RWPE1 (cell line): Measurements from ENCODE around the gene MAG.

Source experiments
- CTCF ChIA-PET: fragments of 350-600 bp; sonication (Branson Sonifier 250); formaldehyde crosslinking; extraction: SDS; loops from one replicate; lab custom pipeline; 2021; lab: Yijun Ruan, JAX
- POLR2A ChIA-PET: fragments of 400-600 bp; formaldehyde crosslinking; extraction: SDS; loops from one replicate; lab custom pipeline; 2020; ENCODE audit warnings: antibody characterized with exemption; ENCODE audit not compliant: low non-redundant PET; lab: Yijun Ruan, JAX
- DNase-seq: peaks from one replicate; pipeline ENCODE4 v3.0.0; 2012; ENCODE audit warnings: low spot score
- H3K27ac ChIP-seq: fragments of 450-650 bp; 2 replicates; pipeline ENCODE4 v1.5.1; 2017
- CTCF ChIP-seq: fragments of 450-650 bp; conservative IDR thresholded peaks from 2 replicates; pipeline ENCODE4 v1.5.1; 2017; ENCODE audit warnings: low read depth, mild to moderate bottlenecking

MAG gene

GRCh38 chr19:35297922-35298321, 6.0 kb downstream of the MAG start:
- H3K27ac ChIP-seq: no peak overlapping the region
- TF ChIP-seq CTCF: no peak
- ChIA-PET POLR2A (no interaction called here), CTCF (no interaction called here)
- DNase-seq: no peak

- no peak overlapping the region for H3K27ac ChIP-seq
- CTCF ChIA-PET: no interaction called here
- TF ChIP-seq CTCF: no peak
- no peak for DNase-seq
- POLR2A ChIA-PET: no interaction called here
Measured at GRCh38 chr19:35298561-35298972, 6.6 kb downstream of the MAG start.

- ChIA-PET POLR2A (no interaction called here), CTCF (no interaction called here)
- no peak for TF ChIP-seq CTCF
- DNase-seq: peak; percentile 69
- no peak overlapping the region for H3K27ac ChIP-seq
Measured at GRCh38 chr19:35299523-35300338, 7.8 kb downstream of the MAG start.

- no peak overlapping the region for H3K27ac ChIP-seq
- CTCF ChIA-PET: no interaction called here
- DNase-seq: no peak
- no peak for TF ChIP-seq CTCF
- POLR2A ChIA-PET: no interaction called here
Measured at GRCh38 chr19:35300339-35300649, 8.3 kb downstream of the MAG start.

- no peak for TF ChIP-seq CTCF
- POLR2A ChIA-PET: no interaction called here
- no peak overlapping the region for H3K27ac ChIP-seq
- CTCF ChIA-PET: no interaction called here
- DNase-seq: no peak
Measured at GRCh38 chr19:35301961-35302360, 10.0 kb downstream of the MAG start.

GRCh38 chr19:35302446-35302845, 10.5 kb downstream of the MAG start:
- DNase-seq: no peak
- CTCF ChIA-PET: no interaction called here
- POLR2A ChIA-PET: no interaction called here
- H3K27ac ChIP-seq: no peak overlapping the region
- no peak for TF ChIP-seq CTCF
